Measurements from ENCODE around the gene G6PC1.

DNA sequence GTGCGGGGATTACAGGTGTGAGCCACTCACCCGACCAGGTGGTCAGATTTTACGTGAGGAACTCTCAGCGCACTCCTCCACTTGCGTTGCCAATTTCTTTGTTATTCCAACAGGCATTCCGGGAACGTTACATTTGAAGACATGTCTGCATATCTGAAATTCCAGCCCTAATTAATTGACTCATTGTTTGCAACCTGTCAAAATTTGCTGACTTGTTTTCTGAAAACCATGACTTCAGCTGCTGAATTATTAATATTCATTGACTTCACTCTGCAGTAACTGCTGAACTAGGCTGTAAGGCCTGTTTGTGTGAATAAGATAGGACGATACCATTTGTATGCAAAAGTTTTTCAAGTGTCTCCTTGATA lies 16.6 kb downstream of the G6PC1 start:
- no peak for TF ChIP-seq POLR2A (IDR thresholded peaks at IDR 0.05)
- TF ChIP-seq, protein P1, sequence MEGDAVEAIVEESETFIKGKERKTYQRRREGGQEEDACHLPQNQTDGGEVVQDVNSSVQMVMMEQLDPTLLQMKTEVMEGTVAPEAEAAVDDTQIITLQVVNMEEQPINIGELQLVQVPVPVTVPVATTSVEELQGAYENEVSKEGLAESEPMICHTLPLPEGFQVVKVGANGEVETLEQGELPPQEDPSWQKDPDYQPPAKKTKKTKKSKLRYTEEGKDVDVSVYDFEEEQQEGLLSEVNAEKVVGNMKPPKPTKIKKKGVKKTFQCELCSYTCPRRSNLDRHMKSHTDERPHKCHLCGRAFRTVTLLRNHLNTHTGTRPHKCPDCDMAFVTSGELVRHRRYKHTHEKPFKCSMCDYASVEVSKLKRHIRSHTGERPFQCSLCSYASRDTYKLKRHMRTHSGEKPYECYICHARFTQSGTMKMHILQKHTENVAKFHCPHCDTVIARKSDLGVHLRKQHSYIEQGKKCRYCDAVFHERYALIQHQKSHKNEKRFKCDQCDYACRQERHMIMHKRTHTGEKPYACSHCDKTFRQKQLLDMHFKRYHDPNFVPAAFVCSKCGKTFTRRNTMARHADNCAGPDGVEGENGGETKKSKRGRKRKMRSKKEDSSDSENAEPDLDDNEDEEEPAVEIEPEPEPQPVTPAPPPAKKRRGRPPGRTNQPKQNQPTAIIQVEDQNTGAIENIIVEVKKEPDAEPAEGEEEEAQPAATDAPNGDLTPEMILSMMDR (IDR thresholded peaks at IDR 0.05) = no peak
